Activated CD8-positive, alpha-beta memory T cell treated with anti-CD3 and anti-CD28 coated beads, Interleukin-2, amount 50 U/mL, for 1 hour (primary cell): Measurements from ENCODE around the gene C15orf39.

Experiments used
- DNase-seq: peaks from one replicate; pipeline ENCODE4 v3.0.0-alpha.2; 2020; ENCODE audit errors: extremely low read depth

C15orf39 gene

DNA sequence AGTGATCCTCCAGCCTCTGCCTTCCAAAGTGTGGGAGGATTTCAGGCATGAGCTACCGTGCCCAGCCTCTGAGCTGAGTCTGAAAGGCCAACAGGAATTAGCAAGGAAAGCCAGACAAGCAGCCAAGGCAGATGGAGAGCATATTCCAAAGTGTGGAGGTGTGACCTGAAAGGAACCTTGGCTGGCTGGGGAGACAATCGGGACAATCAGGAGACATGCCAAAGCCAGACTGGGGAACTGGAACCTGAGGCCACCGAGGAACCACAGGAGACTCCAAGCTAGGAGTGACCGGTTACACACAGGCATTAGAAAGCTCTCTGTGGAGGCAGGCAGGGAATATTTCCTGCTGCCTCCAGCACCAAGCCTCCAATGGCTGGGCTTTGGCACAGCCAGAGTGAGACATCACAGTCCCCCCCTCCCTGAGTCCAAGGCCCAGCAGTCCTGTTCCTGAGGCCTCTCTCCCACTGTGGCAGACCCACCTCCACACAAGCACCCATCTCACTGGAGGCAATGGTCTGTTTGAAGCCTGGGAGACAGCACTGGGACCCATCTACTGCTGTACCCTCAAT, 4.5 kb upstream of the C15orf39 start:
- DNase-seq, result no peak

- no peak for DNase-seq
Observed at GRCh38 chr15:75198560-75199356, 2.9 kb upstream of the C15orf39 start.

GRCh38 chr15:75199357-75199940, 2.2 kb upstream of the C15orf39 start:
- no peak for DNase-seq

DNA sequence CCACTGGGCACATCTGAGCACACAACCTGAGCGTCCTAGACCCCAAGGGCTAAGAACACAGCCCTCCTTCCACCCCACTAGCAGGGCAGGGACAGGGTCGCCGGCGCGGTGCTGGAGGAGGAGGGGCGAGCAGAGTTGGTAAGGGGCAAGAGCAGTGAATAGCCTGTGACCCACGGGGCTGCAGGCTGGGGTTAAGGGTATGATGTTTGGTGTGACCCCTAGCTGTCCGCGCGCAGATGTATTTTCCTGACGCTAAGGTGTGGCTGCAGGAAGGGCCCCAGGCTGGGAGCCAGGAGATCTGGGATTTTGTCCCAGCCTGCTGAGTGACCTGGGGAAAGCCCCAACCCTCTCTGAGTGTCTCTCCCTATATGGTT, 1.3 kb upstream of the C15orf39 start:
- no peak for DNase-seq

DNA sequence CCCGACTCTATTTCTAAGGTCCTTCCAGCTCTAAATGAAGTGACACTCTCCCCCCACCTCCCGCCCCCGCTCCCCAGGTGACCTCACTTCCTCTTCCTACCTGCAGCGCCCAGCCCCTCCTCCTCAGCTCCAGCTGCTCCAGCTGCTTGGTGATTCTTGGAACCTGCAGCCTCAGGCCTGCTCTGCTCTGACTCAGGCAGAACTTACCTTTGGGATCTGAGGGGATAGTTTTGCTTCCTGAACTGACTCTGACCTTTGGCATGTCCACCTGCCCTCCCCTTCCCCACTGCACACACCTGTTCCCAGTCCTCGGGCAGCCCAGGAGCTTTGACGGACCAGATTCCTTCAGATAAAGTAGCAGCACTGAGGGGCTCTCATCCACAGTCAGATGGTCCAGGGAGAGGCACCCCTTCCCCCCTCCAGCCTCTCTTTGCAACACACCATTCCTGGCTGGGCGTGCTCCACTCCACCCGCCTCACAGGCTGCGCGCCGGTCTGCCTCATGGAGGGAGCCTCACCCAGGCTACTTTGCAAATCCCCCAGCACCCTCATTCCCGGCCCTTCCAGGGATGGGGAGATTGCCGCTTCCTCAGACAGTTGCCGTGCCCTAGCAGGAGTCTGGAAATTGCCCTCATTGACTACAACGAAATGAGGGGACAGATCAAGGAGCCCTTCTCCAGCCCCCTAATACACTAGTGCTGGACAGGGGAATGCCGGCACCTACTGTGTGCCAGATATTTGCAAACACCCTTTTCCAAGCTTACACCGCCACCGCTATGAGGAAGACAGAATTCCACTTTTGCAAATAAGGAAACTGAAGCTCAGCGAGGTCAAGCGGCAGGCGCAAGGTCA, 692 bp upstream of the C15orf39 start:
- DNase-seq, result no peak

GRCh38 chr15:75202251-75203016, 752 bp downstream of the C15orf39 start:
- DNase-seq, result peak; percentile 57

DNA sequence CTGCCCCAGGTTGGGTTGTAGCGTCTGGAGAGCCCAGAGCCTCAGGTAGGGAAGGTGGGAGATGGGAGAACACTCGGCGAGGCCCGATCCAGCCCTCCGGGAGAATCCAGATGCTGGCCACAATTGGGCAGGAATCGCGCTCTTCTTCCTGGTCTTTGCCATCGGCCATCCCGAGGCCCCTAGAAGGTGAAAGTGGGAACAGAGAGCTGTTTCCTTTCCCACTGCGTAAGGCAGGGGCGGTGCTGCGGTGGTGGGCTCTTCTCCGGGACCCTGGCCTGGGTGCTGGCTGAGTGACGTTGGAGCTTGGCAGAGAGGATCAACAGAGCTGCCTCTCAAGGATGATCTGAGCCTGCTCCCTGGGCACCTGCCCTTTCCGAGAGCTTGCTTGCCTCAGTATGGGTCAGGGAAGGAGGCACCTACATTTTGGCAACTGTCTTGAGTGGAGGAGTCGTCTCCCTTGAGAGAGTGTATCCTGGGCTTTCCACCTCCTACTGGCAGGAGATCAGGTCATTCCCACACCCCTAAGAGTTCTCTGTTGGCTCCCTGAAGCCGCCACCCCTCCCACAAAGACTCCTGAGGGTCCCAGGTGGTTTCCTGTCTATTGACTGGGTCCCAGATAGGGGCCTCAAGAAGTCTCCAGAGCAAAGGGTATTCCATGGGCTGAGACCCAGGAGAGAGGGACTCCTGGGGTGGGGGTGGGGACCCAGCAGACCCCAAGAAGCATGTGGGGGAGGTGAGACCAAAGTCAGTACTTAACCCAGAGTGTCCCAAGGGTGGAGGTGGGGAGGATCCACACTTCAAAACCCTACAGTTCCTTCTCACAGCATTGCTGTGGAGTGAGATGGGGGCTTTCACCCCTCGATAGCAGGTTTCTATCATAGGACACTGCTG, 1.6 kb downstream of the C15orf39 start:
- DNase-seq, result no peak

- no peak for DNase-seq
Observed at GRCh38 chr15:75203908-75204263, 2.2 kb downstream of the C15orf39 start.

GRCh38 chr15:75204340-75205063, 2.8 kb downstream of the C15orf39 start:
- peak; percentile 59 for DNase-seq

GRCh38 chr15:75205064-75205395, 3.3 kb downstream of the C15orf39 start:
- no peak for DNase-seq

DNA sequence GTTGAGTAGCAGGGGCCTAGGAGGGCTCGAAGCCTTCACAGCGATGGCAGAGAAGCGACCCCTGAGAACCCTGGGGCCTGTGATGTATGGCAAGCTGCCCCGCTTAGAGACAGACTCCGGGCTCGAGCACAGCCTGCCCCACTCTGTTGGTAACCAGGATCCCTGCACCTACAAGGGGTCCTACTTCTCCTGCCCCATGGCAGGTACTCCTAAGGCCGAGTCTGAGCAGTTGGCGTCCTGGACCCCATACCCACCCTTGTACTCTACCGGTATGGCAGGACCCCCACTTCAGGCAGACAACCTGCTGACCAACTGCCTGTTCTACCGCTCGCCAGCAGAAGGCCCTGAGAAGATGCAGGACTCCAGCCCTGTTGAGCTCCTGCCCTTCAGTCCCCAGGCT, 4.3 kb downstream of the C15orf39 start:
- no peak for DNase-seq

DNA sequence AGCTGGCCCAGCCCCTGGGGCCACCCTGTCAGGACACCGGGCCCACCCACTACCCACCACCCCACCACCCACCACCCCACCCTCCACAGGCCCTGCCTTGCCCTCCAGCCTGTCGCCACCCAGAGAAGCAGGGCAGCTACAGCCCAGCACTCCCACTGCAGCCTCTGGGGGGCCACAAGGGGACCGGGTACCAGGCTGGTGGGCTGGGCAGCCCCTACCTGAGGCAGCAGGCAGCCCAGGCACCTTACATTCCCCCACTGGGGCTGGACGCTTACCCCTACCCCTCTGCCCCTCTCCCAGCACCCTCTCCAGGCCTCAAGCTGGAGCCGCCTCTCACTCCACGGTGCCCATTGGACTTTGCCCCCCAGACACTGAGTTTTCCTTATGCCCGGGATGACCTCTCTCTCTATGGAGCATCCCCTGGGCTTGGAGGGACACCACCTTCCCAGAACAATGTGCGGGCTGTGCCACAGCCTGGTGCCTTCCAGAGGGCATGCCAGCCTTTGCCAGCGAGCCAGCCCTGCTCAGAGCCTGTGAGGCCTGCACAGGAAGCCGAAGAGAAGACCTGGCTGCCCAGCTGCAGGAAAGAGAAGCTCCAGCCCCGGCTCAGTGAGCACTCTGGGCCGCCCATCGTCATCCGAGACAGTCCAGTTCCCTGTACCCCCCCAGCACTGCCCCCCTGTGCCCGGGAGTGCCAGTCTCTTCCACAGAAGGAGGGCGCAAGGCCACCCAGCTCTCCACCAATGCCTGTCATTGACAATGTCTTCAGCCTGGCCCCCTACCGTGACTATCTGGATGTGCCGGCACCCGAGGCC, 5.3 kb downstream of the C15orf39 start:
- DNase-seq, result no peak

DNA sequence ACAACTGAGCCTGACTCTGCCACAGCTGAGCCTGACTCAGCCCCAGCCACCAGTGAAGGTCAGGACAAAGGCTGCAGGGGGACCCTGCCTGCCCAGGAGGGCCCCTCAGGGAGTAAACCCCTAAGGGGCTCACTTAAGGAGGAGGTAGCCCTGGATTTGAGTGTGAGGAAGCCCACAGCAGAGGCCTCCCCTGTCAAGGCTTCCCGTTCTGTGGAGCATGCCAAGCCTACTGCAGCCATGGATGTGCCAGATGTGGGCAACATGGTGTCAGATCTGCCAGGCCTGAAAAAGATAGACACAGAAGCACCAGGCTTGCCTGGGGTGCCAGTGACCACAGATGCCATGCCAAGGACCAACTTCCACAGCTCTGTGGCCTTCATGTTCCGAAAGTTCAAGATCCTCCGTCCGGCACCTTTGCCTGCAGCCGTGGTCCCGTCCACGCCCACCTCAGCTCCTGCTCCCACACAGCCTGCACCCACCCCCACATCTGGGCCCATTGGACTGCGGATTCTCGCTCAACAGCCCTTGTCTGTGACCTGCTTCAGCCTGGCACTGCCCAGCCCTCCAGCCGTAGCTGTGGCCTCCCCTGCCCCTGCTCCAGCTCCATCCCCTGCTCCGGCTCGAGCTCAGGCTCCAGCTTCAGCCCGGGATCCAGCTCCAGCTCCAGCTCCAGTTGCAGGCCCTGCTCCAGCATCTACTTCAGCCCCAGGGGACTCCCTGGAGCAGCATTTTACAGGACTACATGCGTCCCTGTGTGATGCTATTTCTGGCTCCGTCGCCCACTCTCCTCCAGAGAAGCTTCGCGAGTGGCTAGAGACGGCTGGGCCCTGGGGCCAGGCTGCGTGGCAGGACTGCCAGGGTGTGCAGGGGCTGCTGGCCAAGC, 6.2 kb downstream of the C15orf39 start:
- DNase-seq, result no peak

- DNase-seq, result no peak
Observed at GRCh38 chr15:75208501-75209288, 7.0 kb downstream of the C15orf39 start.

- no peak for DNase-seq
Observed at GRCh38 chr15:75209289-75209676, 7.6 kb downstream of the C15orf39 start.

DNA sequence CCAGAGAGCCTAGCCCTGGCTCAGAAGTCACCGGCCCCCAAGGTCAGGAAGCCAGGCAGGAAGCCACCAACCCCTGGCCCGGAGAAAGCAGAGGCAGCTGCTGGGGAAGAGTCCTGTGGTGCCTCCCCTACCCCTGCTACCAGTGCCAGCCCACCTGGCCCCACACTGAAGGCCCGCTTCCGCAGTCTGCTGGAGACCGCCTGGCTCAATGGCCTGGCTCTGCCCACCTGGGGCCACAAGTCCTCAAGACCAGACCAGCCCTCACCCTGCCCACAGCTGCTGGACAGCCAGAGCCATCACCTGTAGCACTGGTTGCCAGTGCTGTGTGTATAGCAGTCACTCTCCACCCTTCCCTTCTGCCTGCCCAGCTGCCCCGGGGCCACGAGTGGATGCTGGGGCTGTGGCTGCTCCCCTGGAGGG, 9.1 kb downstream of the C15orf39 start:
- no peak for DNase-seq

GRCh38 chr15:75211436-75212199, 9.9 kb downstream of the C15orf39 start:
- DNase-seq, result no peak
